HL-60/S4 (cell line): Measurements from ENCODE around the gene FLNB.

ENCODE experiments used
- in situ Hi-C: fragments of 300-500 bp; cut with MboI; formaldehyde crosslinking; loops from 2 replicates; pipeline ENCODE4 v1.14.3; 2022; ENCODE audit warnings: low sequenced_read_pairs

Gene FLNB

GRCh38 chr3:58008141-58009025 is at the start of gene FLNB:
TSS of gene FLNB (plus strand) at chr3:58008422. CDS start at chr3:58008565, 143 bp downstream.
- in situ Hi-C loops: loop anchor here (25.0 kb wide), 1 partner anchor 154 kb away; no protein-coding TSS in a partner anchor

GRCh38 chr3:57958642-57959422 is 49.4 kb upstream of the FLNB start:
- in situ Hi-C loops: no loop called here

GRCh38 chr3:57959423-57960173 is 48.6 kb upstream of the FLNB start:
- in situ Hi-C loops: no loop called here

- in situ Hi-C loops: no loop called here
Measured at GRCh38 chr3:57960174-57960505, 48.1 kb upstream of the FLNB start.

- in situ Hi-C loops: no loop called here
Measured at GRCh38 chr3:57961177-57961827, 46.9 kb upstream of the FLNB start.

- in situ Hi-C loops: no loop called here
Measured at GRCh38 chr3:57961828-57962447, 46.3 kb upstream of the FLNB start.

- in situ Hi-C loops: no loop called here
Measured at GRCh38 chr3:57962448-57962834, 45.8 kb upstream of the FLNB start.

- in situ Hi-C loops: no loop called here
Measured at GRCh38 chr3:57963811-57964346, 44.3 kb upstream of the FLNB start.

GRCh38 chr3:57966829-57967228 is 41.4 kb upstream of the FLNB start:
- in situ Hi-C loops: no loop called here

- in situ Hi-C loops: no loop called here
Measured at GRCh38 chr3:57967590-57967989, 40.6 kb upstream of the FLNB start.

- in situ Hi-C loops: no loop called here
Measured at GRCh38 chr3:57968501-57968900, 39.7 kb upstream of the FLNB start.

GRCh38 chr3:57971975-57972374 is 36.2 kb upstream of the FLNB start:
- in situ Hi-C loops: no loop called here

- in situ Hi-C loops: no loop called here
Measured at GRCh38 chr3:57972531-57973111, 35.6 kb upstream of the FLNB start.

- in situ Hi-C loops: no loop called here
Measured at GRCh38 chr3:57973715-57974477, 34.3 kb upstream of the FLNB start.

- in situ Hi-C loops: no loop called here
Measured at GRCh38 chr3:57974796-57975388, 33.3 kb upstream of the FLNB start.

GRCh38 chr3:57977818-57978235 is 30.4 kb upstream of the FLNB start:
- in situ Hi-C loops: no loop called here

- in situ Hi-C loops: no loop called here
Measured at GRCh38 chr3:57978316-57978715, 29.9 kb upstream of the FLNB start.

- in situ Hi-C loops: no loop called here
Measured at GRCh38 chr3:57980416-57980815, 27.8 kb upstream of the FLNB start.
